Measurements from ENCODE around the gene PRICKLE2. TPM values are rescaled to one million over a fixed set of nuclear protein-coding genes. Genes with fewer than 3 reads are reported as not detected.

The PRICKLE2 gene
- polyA plus RNA-seq, 3 donors, result not detected

- H3K36me3 Mint-ChIP-seq, result no peaks in the 10 kb centered on the region
- intact Hi-C loops (cut with micrococcal nuclease), result no loop called here
- Histone ChIP-seq H3K36me3 (replicated peaks in 1 of 2; ENCODE audit: control insufficient read depth in 1 of 2, insufficient read depth in 2 of 2, low read length in 2 of 2) (no peaks in the 10 kb centered on the region), H4K20me1 (ENCODE audit: insufficient read depth, low read length) (no peaks in the 10 kb centered on the region), H3K4me2 (replicated peaks; ENCODE audit: extremely low read depth, low read length, poor library complexity, severe bottlenecking) (no peak overlapping the region), H3K4me1 (ENCODE audit: control insufficient read depth in 1 of 2, insufficient read depth in 2 of 2, low read length in 2 of 2) (no peaks in the 10 kb centered on the region), H3K27me3 (ENCODE audit: control insufficient read depth in 2 of 2, insufficient read depth in 2 of 2, low read length in 2 of 2) (no peaks in the 10 kb centered on the region), H3K9ac (ENCODE audit: insufficient read depth, low read length, poor library complexity, severe bottlenecking) (no peak overlapping the region), H3K79me2 (ENCODE audit: insufficient read depth, low read length) (no peaks in the 10 kb centered on the region), H2AFZ (ENCODE audit: insufficient read depth, low read depth, low read length, poor library complexity, severe bottlenecking) (no peak overlapping the region), H3K9me3 (replicated peaks in 1 of 2; ENCODE audit: control insufficient read depth in 1 of 2, insufficient read depth in 1 of 2, low read length in 2 of 2) (no peaks in the 10 kb centered on the region), H3K27ac (ENCODE audit: low read depth in 1 of 2, low read length in 2 of 2) (no peak overlapping the region), H3K4me3 (replicated peaks in 1 of 3; ENCODE audit: low read depth in 2 of 3, low read length in 3 of 3) (no peak overlapping the region)
- H3K27me3 Mint-ChIP-seq (ENCODE audit: low read depth in 3 of 3), result peaks cover 0 to 4% (median 1%) of the 10 kb centered on the region in 3 donors
- no peak overlapping the region for H3K27ac Mint-ChIP-seq
- no CpG with 5 or more reads among the region's 3 CpGs for WGBS (ENCODE audit: insufficient coverage)
- no peak overlapping the region for H3K4me3 Mint-ChIP-seq
- H3K4me1 Mint-ChIP-seq, result no peaks in the 10 kb centered on the region
- peaks cover 0 to 6% (median 4%) of the 10 kb centered on the region in 7 donors for H3K9me3 Mint-ChIP-seq
- no peak for DNase-seq
- no peak for TF ChIP-seq CTCF (IDR thresholded peaks at IDR 0.05)
Measured at GRCh38 chr3:64121750-64122311, 103.4 kb downstream of the PRICKLE2 start.

- H3K9ac ChIP-seq (ENCODE audit: insufficient read depth, low read length, poor library complexity, severe bottlenecking), result no peak overlapping the region
- H3K9me3 Mint-ChIP-seq, result peaks cover 0 to 6% (median 4%) of the 10 kb centered on the region in 7 donors
- 75% methylated on average over 3 of the region's 5 CpGs for WGBS (ENCODE audit: insufficient coverage)
- DNase-seq, result no peak
- intact Hi-C loops (cut with micrococcal nuclease), result no loop called here
- no peaks in the 10 kb centered on the region for H3K27me3 ChIP-seq (ENCODE audit: control insufficient read depth in 2 of 2, insufficient read depth in 2 of 2, low read length in 2 of 2)
- no peaks in the 10 kb centered on the region for H3K4me1 Mint-ChIP-seq
- H3K36me3 Mint-ChIP-seq, result no peaks in the 10 kb centered on the region
- no peaks in the 10 kb centered on the region for H3K4me1 ChIP-seq (ENCODE audit: control insufficient read depth in 1 of 2, insufficient read depth in 2 of 2, low read length in 2 of 2)
- H3K4me2 ChIP-seq (replicated peaks; ENCODE audit: extremely low read depth, low read length, poor library complexity, severe bottlenecking), result no peak overlapping the region
- H2AFZ ChIP-seq (ENCODE audit: insufficient read depth, low read depth, low read length, poor library complexity, severe bottlenecking), result no peak overlapping the region
- peak overlapping the region in 1 of 7 donors; percentile 66 for H3K27ac Mint-ChIP-seq
- no peaks in the 10 kb centered on the region for H3K79me2 ChIP-seq (ENCODE audit: insufficient read depth, low read length)
- no peak for TF ChIP-seq CTCF (IDR thresholded peaks at IDR 0.05)
- H3K27ac ChIP-seq (ENCODE audit: low read depth in 1 of 2, low read length in 2 of 2), result no peak overlapping the region
- H3K27me3 Mint-ChIP-seq (ENCODE audit: low read depth in 3 of 3), result peaks cover 0 to 4% (median 1%) of the 10 kb centered on the region in 3 donors
- H3K4me3 ChIP-seq (replicated peaks in 1 of 3; ENCODE audit: low read depth in 2 of 3, low read length in 3 of 3), result no peak overlapping the region
- H3K9me3 ChIP-seq (replicated peaks in 1 of 2; ENCODE audit: control insufficient read depth in 1 of 2, insufficient read depth in 1 of 2, low read length in 2 of 2), result no peaks in the 10 kb centered on the region
- no peaks in the 10 kb centered on the region for H3K36me3 ChIP-seq (replicated peaks in 1 of 2; ENCODE audit: control insufficient read depth in 1 of 2, insufficient read depth in 2 of 2, low read length in 2 of 2)
- no peaks in the 10 kb centered on the region for H4K20me1 ChIP-seq (ENCODE audit: insufficient read depth, low read length)
- no peak overlapping the region for H3K4me3 Mint-ChIP-seq
Measured at GRCh38 chr3:64120876-64121275, 104.4 kb downstream of the PRICKLE2 start.

Data from CD14-positive monocyte (primary cell).